ENCODE results near the gene ACTRT2. TPM values are rescaled to one million over a fixed set of nuclear protein-coding genes. Genes with fewer than 3 reads are reported as not detected.

ACTRT2 gene
- total RNA-seq, 4 donors from 2014 or later, result not detected

- DNase-seq (ENCODE audit: low spot score) (no peak), ATAC-seq (ENCODE audit: low FRiP score) (no peak)
- TF ChIP-seq, protein P1, sequence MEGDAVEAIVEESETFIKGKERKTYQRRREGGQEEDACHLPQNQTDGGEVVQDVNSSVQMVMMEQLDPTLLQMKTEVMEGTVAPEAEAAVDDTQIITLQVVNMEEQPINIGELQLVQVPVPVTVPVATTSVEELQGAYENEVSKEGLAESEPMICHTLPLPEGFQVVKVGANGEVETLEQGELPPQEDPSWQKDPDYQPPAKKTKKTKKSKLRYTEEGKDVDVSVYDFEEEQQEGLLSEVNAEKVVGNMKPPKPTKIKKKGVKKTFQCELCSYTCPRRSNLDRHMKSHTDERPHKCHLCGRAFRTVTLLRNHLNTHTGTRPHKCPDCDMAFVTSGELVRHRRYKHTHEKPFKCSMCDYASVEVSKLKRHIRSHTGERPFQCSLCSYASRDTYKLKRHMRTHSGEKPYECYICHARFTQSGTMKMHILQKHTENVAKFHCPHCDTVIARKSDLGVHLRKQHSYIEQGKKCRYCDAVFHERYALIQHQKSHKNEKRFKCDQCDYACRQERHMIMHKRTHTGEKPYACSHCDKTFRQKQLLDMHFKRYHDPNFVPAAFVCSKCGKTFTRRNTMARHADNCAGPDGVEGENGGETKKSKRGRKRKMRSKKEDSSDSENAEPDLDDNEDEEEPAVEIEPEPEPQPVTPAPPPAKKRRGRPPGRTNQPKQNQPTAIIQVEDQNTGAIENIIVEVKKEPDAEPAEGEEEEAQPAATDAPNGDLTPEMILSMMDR (IDR thresholded peaks at IDR 0.05), result no peak
These were observed 6.0 kb upstream of the ACTRT2 start for GRCh38 chr1:3015269-3015635.

GRCh38 chr1:3015744-3016143, 5.5 kb upstream of the ACTRT2 start:
- DNase-seq (ENCODE audit: low spot score), result no peak
- no peak for ATAC-seq (ENCODE audit: low FRiP score)
- TF ChIP-seq, protein P1 (IDR thresholded peaks at IDR 0.05), result no peak

- ATAC-seq (ENCODE audit: low FRiP score), result no peak
- TF ChIP-seq, protein P1 (IDR thresholded peaks at IDR 0.05), result no peak
- DNase-seq (ENCODE audit: low spot score), result no peak
These were observed 4.4 kb upstream of the ACTRT2 start for GRCh38 chr1:3016641-3017439.

DNA sequence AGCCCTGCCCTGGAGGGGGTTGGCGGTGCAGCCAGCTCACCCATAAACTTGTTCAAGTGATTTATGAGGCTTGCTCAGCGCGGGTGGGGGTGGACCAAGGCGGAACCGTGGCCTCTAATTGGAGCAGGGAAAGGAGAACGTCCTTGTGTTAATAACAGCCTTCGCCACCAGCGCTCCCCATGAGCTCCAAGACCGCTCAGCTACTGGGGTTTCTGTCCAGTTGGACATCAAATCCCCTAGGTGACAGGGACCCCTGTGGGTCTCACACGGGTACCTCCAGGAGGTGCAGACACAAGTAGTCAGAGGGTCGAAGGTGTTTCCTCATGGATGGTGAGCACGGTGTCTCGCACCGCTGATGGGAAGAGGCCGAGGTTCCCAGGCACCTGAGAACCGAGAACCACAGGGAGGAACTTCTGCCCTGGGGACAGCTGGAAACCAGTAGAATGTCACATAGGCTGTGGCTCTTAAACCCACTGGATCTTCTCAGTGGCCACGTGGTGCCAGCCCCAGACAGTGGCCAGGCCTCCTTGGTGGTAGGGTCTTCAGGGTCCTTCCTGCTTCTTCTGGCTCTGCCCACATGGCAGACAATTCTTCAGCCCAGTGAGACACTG, 3.7 kb upstream of the ACTRT2 start:
- ATAC-seq (ENCODE audit: low FRiP score) (no peak), DNase-seq (ENCODE audit: low spot score) (no peak)
- TF ChIP-seq, protein P1 (IDR thresholded peaks at IDR 0.05), result no peak

DNA sequence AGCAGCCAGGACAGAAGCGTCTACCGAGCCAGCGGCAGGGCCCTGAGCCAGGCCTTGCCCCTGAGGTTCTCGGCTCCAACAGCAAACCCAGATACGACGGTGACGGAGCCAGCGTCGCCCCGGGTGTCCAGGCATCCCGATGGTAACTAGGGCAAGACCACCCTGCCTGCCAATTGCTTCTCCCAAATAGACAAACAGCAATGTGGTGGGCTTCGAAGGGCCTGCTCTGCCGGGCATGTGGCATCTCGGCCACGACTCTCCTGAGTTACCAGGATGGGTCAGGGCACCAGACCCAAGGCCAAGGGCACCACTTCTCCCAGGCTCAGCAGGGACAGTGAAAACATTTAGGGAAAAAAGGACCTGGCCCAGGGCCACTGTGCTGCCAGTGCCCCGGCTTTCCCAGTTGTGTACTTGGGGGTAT, 3.2 kb upstream of the ACTRT2 start:
- TF ChIP-seq, protein P1 (IDR thresholded peaks at IDR 0.05), result no peak
- ATAC-seq (ENCODE audit: low FRiP score) (no peak), DNase-seq (ENCODE audit: low spot score) (no peak)

DNA sequence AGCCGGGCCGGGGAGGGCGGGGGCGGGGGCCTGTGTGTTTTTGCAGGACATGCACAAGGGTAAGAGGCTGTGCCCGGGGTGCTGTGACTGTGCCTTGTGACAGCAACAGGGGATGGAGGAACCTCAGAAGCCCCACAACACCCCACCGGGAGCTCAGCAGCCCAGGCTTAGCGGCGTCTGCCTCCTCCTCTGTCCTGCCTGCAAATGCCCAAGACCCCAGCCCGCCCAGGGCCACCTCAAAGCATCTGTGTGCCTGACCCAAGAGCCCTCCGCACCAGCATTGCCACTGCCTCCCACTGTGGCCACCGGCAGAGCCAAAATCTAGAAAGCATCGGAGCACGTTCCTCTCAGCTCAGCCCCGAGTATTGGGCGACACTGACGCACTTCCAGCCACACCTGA, 2.7 kb upstream of the ACTRT2 start:
- no peak for DNase-seq (ENCODE audit: low spot score)
- no peak for ATAC-seq (ENCODE audit: low FRiP score)
- TF ChIP-seq, protein P1 (IDR thresholded peaks at IDR 0.05), result no peak
